ENCODE results near the gene ATG9B. TPM values are rescaled to one million over a fixed set of nuclear protein-coding genes. Genes with fewer than 3 reads are reported as not detected.

The ATG9B gene
- total RNA-seq, 2 donors from 2014 or later = not detected

DNA sequence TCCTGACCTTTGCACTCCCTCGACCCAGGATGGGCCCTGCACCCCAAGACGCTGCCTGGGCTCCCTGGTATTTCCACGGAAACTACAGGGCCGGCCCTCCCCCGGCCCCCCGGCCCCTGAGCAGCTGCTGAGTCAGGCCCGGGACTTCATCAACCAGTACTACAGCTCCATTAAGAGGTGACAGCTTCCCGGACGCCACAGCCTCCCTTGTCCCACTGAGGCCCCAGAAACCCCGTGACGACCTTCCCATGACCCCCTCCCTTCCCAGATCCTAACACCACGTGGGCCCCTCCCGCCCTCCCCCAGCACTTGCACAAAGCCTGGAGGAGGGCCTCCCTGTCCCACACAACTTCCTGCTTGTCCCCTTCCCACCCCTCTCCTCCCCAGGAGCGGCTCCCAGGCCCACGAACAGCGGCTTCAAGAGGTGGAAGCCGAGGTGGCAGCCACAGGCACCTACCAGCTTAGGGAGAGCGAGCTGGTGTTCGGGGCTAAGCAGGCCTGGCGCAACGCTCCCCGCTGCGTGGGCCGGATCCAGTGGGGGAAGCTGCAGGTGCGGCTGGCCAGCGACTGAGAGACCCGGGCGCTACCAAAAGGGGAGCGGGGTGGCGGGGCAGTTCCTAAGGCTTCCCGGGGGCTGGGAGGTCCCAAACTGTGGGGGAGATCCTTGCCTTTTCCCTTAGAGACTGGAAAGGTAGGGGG, 27.8 kb downstream of the ATG9B start:
- WGBS, 2 donors = 0 to 35% methylated on average over 2 to 31 of the region's 31 CpGs

DNA sequence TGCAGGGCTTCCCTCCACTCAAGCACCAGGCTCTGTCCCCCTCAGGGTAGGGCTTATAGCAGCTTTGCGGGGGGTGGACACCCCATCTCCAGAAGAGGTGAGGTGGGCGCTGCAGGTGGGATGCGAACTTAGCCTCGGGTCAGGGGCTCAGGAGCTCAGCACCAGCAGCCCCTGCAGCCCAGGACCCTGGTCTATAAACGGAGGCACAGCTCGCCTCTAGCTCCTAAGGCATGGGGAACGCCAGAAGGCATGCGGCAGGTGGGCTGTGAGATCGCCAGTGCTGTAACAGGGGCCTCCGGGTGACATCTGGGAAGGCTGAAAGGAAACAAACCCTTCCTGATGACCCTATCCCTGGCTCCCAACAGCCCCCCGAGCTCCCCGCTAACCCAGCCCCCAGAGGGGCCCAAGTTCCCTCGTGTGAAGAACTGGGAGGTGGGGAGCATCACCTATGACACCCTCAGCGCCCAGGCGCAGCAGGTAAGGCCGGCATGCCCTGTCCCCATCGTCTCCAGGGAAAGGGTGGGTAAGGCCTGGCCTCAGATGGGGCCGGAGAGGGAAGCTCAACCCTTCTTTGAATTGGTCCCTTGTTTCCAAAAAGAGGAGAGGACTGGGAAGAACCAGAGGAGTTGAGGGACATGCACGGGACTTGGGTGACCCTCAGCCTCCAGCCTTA, 29.3 kb downstream of the ATG9B start:
- intact Hi-C loops (cut with DNase I) = no loop called here

More for the DNA sequence above, 27.8 kb downstream of the ATG9B start:
- H3K36me3 ChIP-seq (replicated peaks in 1 of 2; ENCODE audit: insufficient read depth in 1 of 2, low read depth in 2 of 2) = no peaks in the 10 kb centered on the region
- TF ChIP-seq, protein P1, sequence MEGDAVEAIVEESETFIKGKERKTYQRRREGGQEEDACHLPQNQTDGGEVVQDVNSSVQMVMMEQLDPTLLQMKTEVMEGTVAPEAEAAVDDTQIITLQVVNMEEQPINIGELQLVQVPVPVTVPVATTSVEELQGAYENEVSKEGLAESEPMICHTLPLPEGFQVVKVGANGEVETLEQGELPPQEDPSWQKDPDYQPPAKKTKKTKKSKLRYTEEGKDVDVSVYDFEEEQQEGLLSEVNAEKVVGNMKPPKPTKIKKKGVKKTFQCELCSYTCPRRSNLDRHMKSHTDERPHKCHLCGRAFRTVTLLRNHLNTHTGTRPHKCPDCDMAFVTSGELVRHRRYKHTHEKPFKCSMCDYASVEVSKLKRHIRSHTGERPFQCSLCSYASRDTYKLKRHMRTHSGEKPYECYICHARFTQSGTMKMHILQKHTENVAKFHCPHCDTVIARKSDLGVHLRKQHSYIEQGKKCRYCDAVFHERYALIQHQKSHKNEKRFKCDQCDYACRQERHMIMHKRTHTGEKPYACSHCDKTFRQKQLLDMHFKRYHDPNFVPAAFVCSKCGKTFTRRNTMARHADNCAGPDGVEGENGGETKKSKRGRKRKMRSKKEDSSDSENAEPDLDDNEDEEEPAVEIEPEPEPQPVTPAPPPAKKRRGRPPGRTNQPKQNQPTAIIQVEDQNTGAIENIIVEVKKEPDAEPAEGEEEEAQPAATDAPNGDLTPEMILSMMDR (IDR thresholded peaks at IDR 0.05) = no peak
- TF ChIP-seq POLR2A (IDR thresholded peaks at IDR 0.05) = no peak
- intact Hi-C loops (cut with DNase I) = no loop called here
- no peak overlapping the region for H3K27ac ChIP-seq
- DNase-seq (no peak), ATAC-seq (no peak)
- H3K27me3 ChIP-seq = no peaks in the 10 kb centered on the region
- no peaks in the 10 kb centered on the region for H3K9me3 ChIP-seq
- no peaks in the 10 kb centered on the region for H3K4me1 ChIP-seq
- H3K4me3 ChIP-seq = no peak overlapping the region

DNA sequence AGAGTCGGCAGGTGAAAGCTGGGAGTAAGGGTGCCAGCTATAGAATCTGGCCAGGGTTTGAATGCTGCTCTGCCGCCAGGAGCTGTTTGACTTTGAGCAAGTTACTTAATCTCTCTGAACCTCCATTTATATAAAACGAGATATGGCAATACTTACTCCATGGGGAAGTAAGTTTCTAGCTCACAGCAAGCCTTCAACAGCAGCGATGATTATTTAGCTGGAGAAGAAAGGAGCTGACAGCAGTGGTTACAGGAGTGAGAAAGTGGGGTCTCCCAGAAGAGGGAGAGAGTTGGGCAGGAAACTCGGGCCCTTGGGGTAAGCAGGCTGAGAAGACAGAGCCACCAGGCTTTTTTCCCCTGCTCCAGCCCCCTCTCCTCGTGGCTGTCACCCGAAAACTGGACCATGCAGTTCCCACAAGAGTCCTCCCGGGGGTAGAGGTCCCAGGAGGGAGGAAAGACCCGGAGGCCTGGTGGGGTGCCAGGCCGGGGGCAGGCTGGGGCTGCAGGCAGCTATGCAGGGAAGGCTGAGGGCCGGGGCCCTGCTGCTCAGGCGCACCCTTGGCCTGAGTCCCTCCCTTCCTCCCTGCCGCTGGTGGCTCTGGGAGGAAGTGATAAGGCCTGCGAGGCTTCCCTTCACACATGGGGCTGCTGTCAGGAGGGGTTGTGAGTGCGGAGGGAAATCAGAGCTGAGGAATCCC, 30.0 kb downstream of the ATG9B start:
- H3K27ac ChIP-seq = no peak overlapping the region
- H3K4me1 ChIP-seq = no peaks in the 10 kb centered on the region
- no peak overlapping the region for H3K4me3 ChIP-seq
- peaks cover 0 to 9% (median 0%) of the 10 kb centered on the region in 3 donors for H3K9me3 ChIP-seq
- H3K27me3 ChIP-seq = no peaks in the 10 kb centered on the region
- 49 to 54% methylated on average over 12 to 15 of the region's 15 CpGs for WGBS, 2 donors
- DNase-seq = no peak
- H3K36me3 ChIP-seq (replicated peaks in 1 of 2; ENCODE audit: insufficient read depth in 1 of 2, low read depth in 2 of 2) = no peaks in the 10 kb centered on the region
- intact Hi-C loops (cut with DNase I) = no loop called here
- ATAC-seq = no peak
- TF ChIP-seq POLR2A (IDR thresholded peaks at IDR 0.05) = no peak
- TF ChIP-seq, protein P1 (IDR thresholded peaks at IDR 0.05) = no peak

More for the DNA sequence above, 29.3 kb downstream of the ATG9B start:
- WGBS, 2 donors = 53 to 57% methylated on average over 5 to 19 of the region's 19 CpGs
- Histone ChIP-seq H3K4me1 (no peaks in the 10 kb centered on the region), H3K27ac (no peak overlapping the region), H3K36me3 (replicated peaks in 1 of 2; ENCODE audit: insufficient read depth in 1 of 2, low read depth in 2 of 2) (no peaks in the 10 kb centered on the region), H3K27me3 (no peaks in the 10 kb centered on the region), H3K9me3 (peaks cover 0 to 8% (median 0%) of the 10 kb centered on the region in 3 donors), H3K4me3 (no peak overlapping the region)
- DNase-seq (no peak), ATAC-seq (no peak)
- TF ChIP-seq, protein P1 (IDR thresholded peaks at IDR 0.05) = no peak
- no peak for TF ChIP-seq POLR2A (IDR thresholded peaks at IDR 0.05)

DNA sequence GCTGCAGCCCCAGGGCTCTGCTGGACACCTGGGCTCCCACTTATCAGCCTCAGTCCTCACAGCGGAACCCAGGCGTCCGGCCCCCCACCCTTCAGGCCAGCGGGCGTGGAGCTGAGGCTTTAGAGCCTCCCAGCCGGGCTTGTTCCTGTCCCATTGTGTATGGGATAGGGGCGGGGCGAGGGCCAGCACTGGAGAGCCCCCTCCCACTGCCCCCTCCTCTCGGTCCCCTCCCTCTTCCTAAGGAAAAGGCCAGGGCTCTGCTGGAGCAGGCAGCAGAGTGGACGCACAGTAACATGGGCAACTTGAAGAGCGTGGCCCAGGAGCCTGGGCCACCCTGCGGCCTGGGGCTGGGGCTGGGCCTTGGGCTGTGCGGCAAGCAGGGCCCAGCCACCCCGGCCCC, 30.8 kb downstream of the ATG9B start:
- no peak overlapping the region for H3K4me3 ChIP-seq
- no peaks in the 10 kb centered on the region for H3K4me1 ChIP-seq
- H3K27ac ChIP-seq = peak overlapping the region in 2 of 4 donors; percentile 5 to 12
- TF ChIP-seq POLR2A (IDR thresholded peaks at IDR 0.05) = no peak
- TF ChIP-seq, protein P1 (IDR thresholded peaks at IDR 0.05) = no peak
- ATAC-seq (peak; percentile 41), DNase-seq (no peak)
- H3K36me3 ChIP-seq (replicated peaks in 1 of 2; ENCODE audit: insufficient read depth in 1 of 2, low read depth in 2 of 2) = no peaks in the 10 kb centered on the region
- no peaks in the 10 kb centered on the region for H3K27me3 ChIP-seq
- H3K9me3 ChIP-seq = peaks cover 0 to 9% (median 0%) of the 10 kb centered on the region in 3 donors
- WGBS, 2 donors = 73% methylated on average over 10 of the region's 14 CpGs; no CpG with 5 or more reads in 1 of the 2 donors
- intact Hi-C loops (cut with DNase I) = no loop called here

Measured in body of pancreas (tissue), 4 donors.